Measurements from ENCODE around the gene ZNF281. TPM values are rescaled to one million over a fixed set of nuclear protein-coding genes. Genes with fewer than 3 reads are reported as not detected.

Gene ZNF281
- total and polyA plus RNA-seq, 7 experiments from 2014 or later: 16.3 to 35.3 (median 27.3) TPM

GRCh38 chr1:200384818-200385390 is 24.9 kb downstream of the ZNF281 start:
- Mint-ChIP-seq H3K4me1 (no peaks in the 10 kb centered on the region), H3K27ac (no peak overlapping the region)
- CTCF ChIA-PET: no interaction called here

GRCh38 chr1:200381256-200381984 is 28.4 kb downstream of the ZNF281 start:
- Mint-ChIP-seq H3K27me3 (no peaks in the 10 kb centered on the region), H3K27ac (no peak overlapping the region), H3K9me3 (peaks cover 0 to 6% (median 0%) of the 10 kb centered on the region in 11 donors), H3K4me3 (no peak overlapping the region), H3K4me1 (peaks cover 0 to 6% (median 0%) of the 10 kb centered on the region in 7 donors), H3K36me3 (peaks cover 0 to 5% (median 0%) of the 10 kb centered on the region in 5 donors)
- CTCF ChIA-PET: interaction anchor here (0.7 kb wide), 1 partner anchor 26 kb away, joined by 3 read pairs; no protein-coding TSS in a partner anchor
- DNase-seq (no peak), ATAC-seq (no peak)
- H3K4me3 ChIP-seq (ENCODE audit: low read length): no peak overlapping the region
- POLR2A ChIA-PET: no interaction called here
- no peaks in the 10 kb centered on the region for H3K27me3 ChIP-seq (ENCODE audit: control insufficient read depth in 2 of 2, insufficient read depth in 2 of 2, low read length in 2 of 2)
- H3K27ac ChIP-seq (ENCODE audit: low read depth, low read length): no peak overlapping the region
- H3K4me1 ChIP-seq (ENCODE audit: control insufficient read depth in 2 of 2, insufficient read depth in 2 of 2, low read length in 2 of 2): no peaks in the 10 kb centered on the region
- no peaks in the 10 kb centered on the region for H3K36me3 ChIP-seq (ENCODE audit: control insufficient read depth in 2 of 3, insufficient read depth in 3 of 3, low read length in 3 of 3)
- no peaks in the 10 kb centered on the region for H3K9me3 ChIP-seq (ENCODE audit: control insufficient read depth in 2 of 3, low read length in 3 of 3)
- intact Hi-C loops (cut with micrococcal nuclease): no loop called here

More at GRCh38 chr1:200384818-200385390, 24.9 kb downstream of the ZNF281 start:
- Histone ChIP-seq H3K4me3 (ENCODE audit: low read length) (no peak overlapping the region), H3K9me3 (ENCODE audit: control insufficient read depth in 2 of 3, low read length in 3 of 3) (no peaks in the 10 kb centered on the region), H3K36me3 (ENCODE audit: control insufficient read depth in 2 of 3, insufficient read depth in 3 of 3, low read length in 3 of 3) (no peaks in the 10 kb centered on the region), H3K4me1 (ENCODE audit: control insufficient read depth in 2 of 2, insufficient read depth in 2 of 2, low read length in 2 of 2) (no peaks in the 10 kb centered on the region), H3K27ac (ENCODE audit: low read depth, low read length) (no peak overlapping the region), H3K27me3 (ENCODE audit: control insufficient read depth in 2 of 2, insufficient read depth in 2 of 2, low read length in 2 of 2) (no peaks in the 10 kb centered on the region)
- no peaks in the 10 kb centered on the region for H3K27me3 Mint-ChIP-seq
- DNase-seq (no peak), ATAC-seq (no peak)
- peaks cover 0 to 4% (median 0%) of the 10 kb centered on the region in 5 donors for H3K36me3 Mint-ChIP-seq
- POLR2A ChIA-PET: no interaction called here
- no peak overlapping the region for H3K4me3 Mint-ChIP-seq
- no peaks in the 10 kb centered on the region for H3K9me3 Mint-ChIP-seq
- intact Hi-C loops (cut with micrococcal nuclease): no loop called here

- ChIA-PET CTCF (no interaction called here), POLR2A (no interaction called here)
- Histone ChIP-seq H3K4me3 (ENCODE audit: low read length) (no peak overlapping the region), H3K4me1 (ENCODE audit: control insufficient read depth in 2 of 2, insufficient read depth in 2 of 2, low read length in 2 of 2) (no peaks in the 10 kb centered on the region), H3K36me3 (ENCODE audit: control insufficient read depth in 2 of 3, insufficient read depth in 3 of 3, low read length in 3 of 3) (no peaks in the 10 kb centered on the region), H3K27me3 (ENCODE audit: control insufficient read depth in 2 of 2, insufficient read depth in 2 of 2, low read length in 2 of 2) (no peaks in the 10 kb centered on the region), H3K27ac (ENCODE audit: low read depth, low read length) (no peak overlapping the region), H3K9me3 (ENCODE audit: control insufficient read depth in 2 of 3, low read length in 3 of 3) (no peaks in the 10 kb centered on the region)
- Mint-ChIP-seq H3K9me3 (peaks cover 0 to 6% (median 0%) of the 10 kb centered on the region in 11 donors), H3K27me3 (peaks cover 0 to 3% (median 0%) of the 10 kb centered on the region in 5 donors), H3K4me1 (peaks cover 0 to 6% (median 0%) of the 10 kb centered on the region in 7 donors), H3K27ac (no peak overlapping the region), H3K4me3 (no peak overlapping the region), H3K36me3 (peaks cover 0 to 5% (median 0%) of the 10 kb centered on the region in 5 donors)
- ATAC-seq (no peak), DNase-seq (no peak)
- intact Hi-C loops (cut with micrococcal nuclease): no loop called here
These were observed 29.2 kb downstream of the ZNF281 start for GRCh38 chr1:200380589-200381021.

GRCh38 chr1:200379940-200380588 is 29.8 kb downstream of the ZNF281 start:
- Mint-ChIP-seq H3K27ac (no peak overlapping the region), H3K4me1 (peaks cover 0 to 6% (median 0%) of the 10 kb centered on the region in 7 donors), H3K36me3 (peaks cover 0 to 5% (median 0%) of the 10 kb centered on the region in 5 donors), H3K4me3 (no peak overlapping the region), H3K27me3 (peaks cover 0 to 3% (median 0%) of the 10 kb centered on the region in 5 donors), H3K9me3 (peaks cover 0 to 6% (median 0%) of the 10 kb centered on the region in 11 donors)
- ChIA-PET CTCF (no interaction called here), POLR2A (no interaction called here)
- H3K27ac ChIP-seq (ENCODE audit: low read depth, low read length): no peak overlapping the region
- ATAC-seq: no peak
- no peaks in the 10 kb centered on the region for H3K36me3 ChIP-seq (ENCODE audit: control insufficient read depth in 2 of 3, insufficient read depth in 3 of 3, low read length in 3 of 3)
- H3K4me3 ChIP-seq (ENCODE audit: low read length): no peak overlapping the region
- DNase-seq: no peak
- intact Hi-C loops (cut with micrococcal nuclease): no loop called here
- H3K4me1 ChIP-seq (ENCODE audit: control insufficient read depth in 2 of 2, insufficient read depth in 2 of 2, low read length in 2 of 2): no peaks in the 10 kb centered on the region
- H3K9me3 ChIP-seq (ENCODE audit: control insufficient read depth in 2 of 3, low read length in 3 of 3): no peaks in the 10 kb centered on the region
- H3K27me3 ChIP-seq (ENCODE audit: control insufficient read depth in 2 of 2, insufficient read depth in 2 of 2, low read length in 2 of 2): no peaks in the 10 kb centered on the region

- Mint-ChIP-seq H3K9me3 (peaks cover 0 to 6% (median 0%) of the 10 kb centered on the region in 11 donors), H3K27me3 (peaks cover 0 to 3% (median 0%) of the 10 kb centered on the region in 5 donors), H3K36me3 (peaks cover 0 to 5% (median 0%) of the 10 kb centered on the region in 5 donors), H3K4me1 (peaks cover 0 to 6% (median 0%) of the 10 kb centered on the region in 7 donors), H3K4me3 (no peak overlapping the region), H3K27ac (no peak overlapping the region)
- no peaks in the 10 kb centered on the region for H3K4me1 ChIP-seq (ENCODE audit: control insufficient read depth in 2 of 2, insufficient read depth in 2 of 2, low read length in 2 of 2)
- intact Hi-C loops (cut with micrococcal nuclease): no loop called here
- no peaks in the 10 kb centered on the region for H3K36me3 ChIP-seq (ENCODE audit: control insufficient read depth in 2 of 3, insufficient read depth in 3 of 3, low read length in 3 of 3)
- no peak for ATAC-seq
- no peaks in the 10 kb centered on the region for H3K9me3 ChIP-seq (ENCODE audit: control insufficient read depth in 2 of 3, low read length in 3 of 3)
- H3K27me3 ChIP-seq (ENCODE audit: control insufficient read depth in 2 of 2, insufficient read depth in 2 of 2, low read length in 2 of 2): no peaks in the 10 kb centered on the region
- no peak overlapping the region for H3K27ac ChIP-seq (ENCODE audit: low read depth, low read length)
- POLR2A ChIA-PET: no interaction called here
- no peak for DNase-seq
- no peak overlapping the region for H3K4me3 ChIP-seq (ENCODE audit: low read length)
- CTCF ChIA-PET: no interaction called here
These were observed 30.4 kb downstream of the ZNF281 start for GRCh38 chr1:200379432-200379757.

GRCh38 chr1:200378096-200378495 is 31.7 kb downstream of the ZNF281 start:
- no peak overlapping the region for H3K4me3 Mint-ChIP-seq
- peaks cover 0 to 6% (median 0%) of the 10 kb centered on the region in 7 donors for H3K4me1 Mint-ChIP-seq
- DNase-seq: no peak
- intact Hi-C loops (cut with micrococcal nuclease): no loop called here
- ATAC-seq: no peak
- POLR2A ChIA-PET: no interaction called here
- no peak overlapping the region for H3K27ac Mint-ChIP-seq
- Histone ChIP-seq H3K4me1 (ENCODE audit: control insufficient read depth in 2 of 2, insufficient read depth in 2 of 2, low read length in 2 of 2) (no peaks in the 10 kb centered on the region), H3K27me3 (ENCODE audit: control insufficient read depth in 2 of 2, insufficient read depth in 2 of 2, low read length in 2 of 2) (no peaks in the 10 kb centered on the region), H3K4me3 (ENCODE audit: low read length) (no peak overlapping the region), H3K36me3 (ENCODE audit: control insufficient read depth in 2 of 3, insufficient read depth in 3 of 3, low read length in 3 of 3) (no peaks in the 10 kb centered on the region), H3K27ac (ENCODE audit: low read depth, low read length) (no peak overlapping the region), H3K9me3 (ENCODE audit: control insufficient read depth in 2 of 3, low read length in 3 of 3) (no peaks in the 10 kb centered on the region)
- CTCF ChIA-PET: no interaction called here
- peaks cover 0 to 5% (median 0%) of the 10 kb centered on the region in 5 donors for H3K36me3 Mint-ChIP-seq
- H3K9me3 Mint-ChIP-seq: peaks cover 0 to 6% (median 0%) of the 10 kb centered on the region in 11 donors
- peaks cover 0 to 4% (median 0%) of the 10 kb centered on the region in 5 donors for H3K27me3 Mint-ChIP-seq

Measured in naive thymus-derived CD4-positive, alpha-beta T cell (primary cell).